H9 (cell line): ENCODE results near the gene IQGAP2. TPM values are rescaled to one million over a fixed set of nuclear protein-coding genes. Genes with fewer than 3 reads are reported as not detected.

Experiments used
- DNase-seq: peaks from one replicate; pipeline ENCODE4 v3.0.0-alpha.2; 2017
- H2AFZ ChIP-seq: one replicate; pipeline ENCODE4 v1.6.1; 2013; ENCODE audit warnings: mild to moderate bottlenecking, low read length, control low read depth, moderate library complexity
- H2AK5ac ChIP-seq: 2 replicates; pipeline ENCODE4 v1.6.1; 2013; ENCODE audit warnings: low read length, control low read depth, mixed read lengths; ENCODE audit not compliant: insufficient read length
- H2BK120ac ChIP-seq: one replicate; pipeline ENCODE4 v1.6.1; 2013; ENCODE audit warnings: low read depth, mild to moderate bottlenecking, low read length, control low read depth, inconsistent platforms; ENCODE audit not compliant: poor library complexity, severe bottlenecking
- H2BK12ac ChIP-seq: 2 replicates; pipeline ENCODE4 v1.6.1; 2013; ENCODE audit warnings: low read length, control low read depth, mixed read lengths, low read depth; ENCODE audit not compliant: insufficient read length
- H2BK15ac ChIP-seq: 2 replicates; pipeline ENCODE4 v1.6.1; 2013; ENCODE audit warnings: low read depth, low read length, control low read depth
- H2BK20ac ChIP-seq: one replicate; pipeline ENCODE4 v1.6.1; 2013; ENCODE audit warnings: low read depth, mild to moderate bottlenecking, low read length, control low read depth, inconsistent platforms; ENCODE audit not compliant: poor library complexity, severe bottlenecking
- H2BK5ac ChIP-seq: 2 replicates; pipeline ENCODE4 v1.6.1; 2013; ENCODE audit warnings: low read length, control low read depth, mixed read lengths; ENCODE audit not compliant: insufficient read length
- H3K14ac ChIP-seq: 2 replicates; pipeline ENCODE4 v1.6.1; 2013; ENCODE audit warnings: low read length, control low read depth; ENCODE audit not compliant: insufficient read depth
- H3K18ac ChIP-seq: 2 replicates; pipeline ENCODE4 v1.6.1; 2013; ENCODE audit warnings: low read depth, mild to moderate bottlenecking, mixed read lengths, low read length, control low read depth; ENCODE audit not compliant: insufficient read length
- H3K23ac ChIP-seq: 2 replicates; pipeline ENCODE4 v1.6.1; 2013; ENCODE audit warnings: low read length, control low read depth, mixed read lengths, low read depth; ENCODE audit not compliant: insufficient read length
- H3K23me2 ChIP-seq: 2 replicates; pipeline ENCODE4 v1.6.1; 2013; ENCODE audit warnings: low read depth, mild to moderate bottlenecking, mixed read lengths, low read length, control low read depth; ENCODE audit not compliant: insufficient read length, poor library complexity, severe bottlenecking
- H3K27ac ChIP-seq: 2 replicates; pipeline ENCODE4 v1.5.1; 2013; ENCODE audit warnings: low read length, control low read depth, mixed read lengths, low read depth; ENCODE audit not compliant: insufficient read length
- H3K27me3 ChIP-seq: 2 replicates; pipeline ENCODE4 v1.6.1; 2013; ENCODE audit warnings: low read length, control low read depth, inconsistent platforms; ENCODE audit not compliant: insufficient read depth
- H3K4ac ChIP-seq: 2 replicates; pipeline ENCODE4 v1.6.1; 2013; ENCODE audit warnings: low read depth, mild to moderate bottlenecking, control low read depth, inconsistent platforms, low read length, moderate library complexity
- H3K4me1 ChIP-seq: 2 replicates; pipeline ENCODE4 v1.6.1; 2013; ENCODE audit warnings: low read length, control low read depth, inconsistent platforms; ENCODE audit not compliant: insufficient read depth
- H3K4me2 ChIP-seq: 2 replicates; pipeline ENCODE4 v1.6.1; 2013; ENCODE audit warnings: low read length, control low read depth, mixed read lengths; ENCODE audit not compliant: insufficient read length, insufficient read depth
- H3K56ac ChIP-seq: 2 replicates; pipeline ENCODE4 v1.6.1; 2013; ENCODE audit warnings: low read depth, mild to moderate bottlenecking, mixed read lengths, low read length, control low read depth; ENCODE audit not compliant: insufficient read length
- H3K79me1 ChIP-seq: 2 replicates; pipeline ENCODE4 v1.6.1; 2013; ENCODE audit warnings: low read depth, mild to moderate bottlenecking, moderate library complexity, low read length, control low read depth, inconsistent platforms; ENCODE audit not compliant: insufficient read depth, poor library complexity, severe bottlenecking
- H3K79me2 ChIP-seq: 2 replicates; pipeline ENCODE4 v1.6.1; 2013; ENCODE audit warnings: low read length, control low read depth, inconsistent platforms; ENCODE audit not compliant: insufficient read depth
- H3K9ac ChIP-seq: 2 replicates; pipeline ENCODE4 v1.6.1; 2013; ENCODE audit warnings: low read length, control low read depth, mixed read lengths; ENCODE audit not compliant: insufficient read length; ENCODE audit errors: extremely low read depth
- H3K9me3 ChIP-seq: one replicate; pipeline ENCODE4 v1.6.1; 2013; ENCODE audit warnings: low read depth, low read length, inconsistent platforms; ENCODE audit not compliant: control insufficient read depth
- H3T11ph ChIP-seq: one replicate; pipeline ENCODE4 v1.6.1; 2013; ENCODE audit warnings: mild to moderate bottlenecking, low read length, control low read depth, inconsistent platforms
- H4K20me1 ChIP-seq: one replicate; pipeline ENCODE4 v1.6.1; 2013; ENCODE audit not compliant: control insufficient read depth, insufficient read length, insufficient read depth
- H4K5ac ChIP-seq: 2 replicates; pipeline ENCODE4 v1.6.1; 2013; ENCODE audit warnings: low read depth, mild to moderate bottlenecking, mixed read lengths, low read length, control low read depth; ENCODE audit not compliant: insufficient read length
- H4K8ac ChIP-seq: replicated peaks from 2 replicates; pipeline ENCODE4 v1.6.1; 2013; ENCODE audit warnings: low read length, control low read depth, mixed read lengths, low read depth; ENCODE audit not compliant: insufficient read length
- H4K91ac ChIP-seq: 2 replicates; pipeline ENCODE4 v1.6.1; 2013; ENCODE audit warnings: low read depth, mild to moderate bottlenecking, moderate library complexity, mixed read lengths, low read length, control low read depth; ENCODE audit not compliant: insufficient read length
- H3K27ac Mint-ChIP-seq, 3 experiments: 2 replicates in 2 of 3; 3 replicates in 1 of 3; pipeline ENCODE4 v1.8.0; 2020 to 2021; ENCODE audit warnings: mixed read lengths in 3 of 3, mild to moderate bottlenecking in 1 of 3, moderate library complexity in 1 of 3
- H3K27me3 Mint-ChIP-seq: 2 replicates; pipeline ENCODE4 v1.8.0; 2021; ENCODE audit warnings: low read depth, mild to moderate bottlenecking, moderate library complexity, mixed read lengths
- H3K36me3 Mint-ChIP-seq, 3 experiments: 2 replicates in 2 of 3; 3 replicates in 1 of 3; pipeline ENCODE4 v1.8.0; 2020 to 2021; ENCODE audit warnings: low read depth in 3 of 3, mixed read lengths in 3 of 3; ENCODE audit not compliant: insufficient read depth in 1 of 3
- H3K4me1 Mint-ChIP-seq, 2 experiments: 2 replicates each; pipeline ENCODE4 v1.8.0; 2020; ENCODE audit warnings: mixed read lengths in 2 of 2
- H3K4me3 Mint-ChIP-seq, 2 experiments: 2 replicates in 1 of 2; 3 replicates in 1 of 2; pipeline ENCODE4 v1.8.0; 2020 to 2021; ENCODE audit warnings: mild to moderate bottlenecking in 2 of 2, mixed read lengths in 2 of 2, moderate library complexity in 1 of 2
- H3K9me3 Mint-ChIP-seq, 2 experiments: 2 replicates in 1 of 2; 3 replicates in 1 of 2; pipeline ENCODE4 v1.8.0; 2020; ENCODE audit warnings: mild to moderate bottlenecking in 2 of 2, mixed read lengths in 2 of 2, moderate library complexity in 1 of 2
- CTCF ChIP-seq: fragments of 200-600 bp; sonication (generic); conservative IDR thresholded peaks from 3 replicates; pipeline ENCODE4 v1.8.0; 2021; ENCODE audit warnings: antibody characterized with exemption, mild to moderate bottlenecking
- WGBS: extraction: QIAGEN DNeasy Blood & Tissue Kit; methylation state at CpG from one replicate; pipeline ENCODE4 v1.1.7; 2013; ENCODE audit warnings: missing lambda C conversion rate, low lambda C conversion rate, mixed read lengths; ENCODE audit not compliant: insufficient read length; ENCODE audit errors: extremely low coverage; 5-methylcytosine and 5-hydroxymethylcytosine counted together
- total RNA-seq: library from RNA; stranded (reverse); gene quantifications from 2 replicates; pipeline ENCODE4 v1.2.1, GENCODE V29; 2021

The IQGAP2 gene
- total RNA-seq, 1 experiment from 2014 or later, result 22.5 TPM

DNA sequence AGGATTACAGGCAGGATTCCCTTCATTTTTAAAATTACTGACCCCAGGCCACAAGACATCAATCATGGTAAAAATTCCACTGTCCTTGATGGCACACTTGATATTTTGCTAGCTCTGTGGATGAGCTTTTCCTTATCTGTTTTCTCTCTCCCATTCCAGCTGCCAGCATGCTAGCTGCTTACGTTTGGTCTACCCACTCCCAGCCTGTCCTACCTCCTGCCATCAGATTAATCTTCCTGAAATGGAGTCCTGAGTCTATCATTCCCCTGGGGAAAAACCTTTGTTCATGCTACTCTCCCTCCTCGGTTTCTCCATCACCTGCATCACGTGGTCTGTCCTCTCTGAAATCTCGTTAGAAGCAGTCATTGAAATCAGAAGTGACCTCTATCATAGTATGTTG is 111.2 kb downstream of the IQGAP2 start:
- H3K23me2 ChIP-seq, result no peaks in the 10 kb centered on the region

More for the DNA sequence above, 111.2 kb downstream of the IQGAP2 start:
- Histone ChIP-seq H3K79me1 (no peaks in the 10 kb centered on the region), H3K4me2 (no peak overlapping the region), H3K27me3 (no peaks in the 10 kb centered on the region), H4K5ac (no peak overlapping the region), H3K9ac (no peak overlapping the region), H3K27ac (no peak overlapping the region), H2BK120ac (no peak overlapping the region), H2BK5ac (no peak overlapping the region), H3K14ac (no peak overlapping the region), H3T11ph (no peak overlapping the region), H3K23ac (no peak overlapping the region), H3K18ac (no peak overlapping the region), H2BK15ac (no peak overlapping the region), H3K4ac (no peak overlapping the region), H4K20me1 (no peaks in the 10 kb centered on the region), H2AK5ac (no peak overlapping the region), H3K4me1 (peaks cover 4% of the 10 kb centered on the region; the same call in 1 of the 2 replicates), H4K8ac (no peak overlapping the region), H4K91ac (no peak overlapping the region), H3K56ac (no peak overlapping the region), H2AFZ (no peak overlapping the region), H2BK12ac (no peak overlapping the region), H3K79me2 (no peaks in the 10 kb centered on the region), H2BK20ac (no peak overlapping the region), H3K9me3 (no peaks in the 10 kb centered on the region)
- TF ChIP-seq CTCF, result no peak
- DNase-seq, result no peak
- no CpG with 5 or more reads among the region's 4 CpGs for WGBS
- Mint-ChIP-seq H3K9me3 (peaks cover 11 to 16% of the 10 kb centered on the region in 2 experiments), H3K27ac (peak overlapping the region in 2 of 3 experiments; percentile 6 to 9; a peak in 4 of 7 replicates), H3K4me1 (peaks cover 15 to 16% of the 10 kb centered on the region in 2 experiments), H3K27me3 (peaks cover 2% of the 10 kb centered on the region), H3K36me3 (peaks cover 6 to 17% (median 9%) of the 10 kb centered on the region in 3 experiments; a peak in 6 of 7 replicates), H3K4me3 (no peak overlapping the region)
